Pancreas (tissue), 10 donors: Measurements from ENCODE around the gene TSPO2. TPM values are rescaled to one million over a fixed set of nuclear protein-coding genes. Genes with fewer than 3 reads are reported as not detected.

Experiments
- ATAC-seq, 4 donors: fragments of 200-7000 bp; cut with Tn5 transposase; one replicate each; pipeline versions ENCODE4 v1.8.0 to v1.9.1; 2020; ENCODE audit warnings: mild to moderate bottlenecking in 4 of 4, moderate library complexity in 4 of 4
- DNase-seq, 6 donors: peaks; one replicate each; pipeline ENCODE4 v3.0.0-alpha.2; 2020
- FAIRE-seq: peaks from 2 replicates; lab custom pipeline; 2012; peaks lifted over from hg19 to GRCh38; lab: Jason Lieb, UNC
- H3K27ac ChIP-seq, 4 donors: fragments of 200-600 bp; sonication (generic); 1 replicate in 3 of 4; 2 replicates in 1 of 4; pipeline versions ENCODE4 v1.5.0 to v1.8.0; 2020
- H3K27me3 ChIP-seq, 4 donors: fragments of 200-600 bp; one replicate each; pipeline ENCODE4 v1.8.0; 2021
- H3K36me3 ChIP-seq, 3 donors: fragments of 200-600 bp; sonication (generic) in 1 of 3; one replicate each; pipeline versions ENCODE4 v1.5.0 to v1.8.0; 2020 to 2021
- H3K4me1 ChIP-seq, 3 donors: fragments of 200-600 bp; one replicate each; pipeline ENCODE4 v1.8.0; 2021
- H3K4me3 ChIP-seq, 4 donors: fragments of 200-600 bp; sonication (generic) in 2 of 4; one replicate each; pipeline versions ENCODE4 v1.5.0 to v1.8.0; 2020 to 2021
- H3K9me3 ChIP-seq, 4 donors: fragments of 200-600 bp; one replicate each; pipeline ENCODE4 v1.8.0; 2021
- CTCF ChIP-seq, 4 donors: fragments of 200-600 bp; sonication (generic) in 3 of 4; IDR thresholded peaks; one replicate each; pipeline versions ENCODE4 v1.5.0 to v1.8.0; 2021; ENCODE audit warnings: antibody characterized with exemption in 4 of 4
- WGBS, 2 donors: extraction: QIAGEN DNeasy Blood & Tissue Kit; methylation state at CpG; one replicate each; pipeline ENCODE4 v1.1.7; 2013; 5-methylcytosine and 5-hydroxymethylcytosine counted together
- intact Hi-C, 3 donors: fragments of 100-400 bp; cut with DNase I; formaldehyde crosslinking; loops; one replicate each; pipeline versions ENCODE4 v1.11.1 to v1.14.2; 2022
- polyA plus RNA-seq, 2 donors: library from polyadenylated mRNA; stranded (reverse); fragments of 200-250 nt; gene quantifications; one replicate each; pipeline ENCODE4 v1.2.3, GENCODE V29; 2013
- total RNA-seq, 6 donors: library from RNA; stranded (reverse); fragmentation: NEBNext Ultra II Directional in 4 of 6; extraction: Animal tissue kit (Norgen Biotek cat#: 25700) in 4 of 6; gene quantifications; one replicate each; pipeline versions ENCODE4 v1.2.1 to v1.2.4, GENCODE V29; 2021 to 2023
- donor health status: healthy with polysubstance abuse.
- donor health status: DM: no; HTN: no; CAD: no; lungs with moderate emphysema.
- donor health status: DM: no; HTN: no; CAD: no.
- donor health status: control.
- donor health status: control.
- donor health status: Bipolar disorder and iron deficiency.
- donor health status: DM: yes; HTN: yes; CAD: no.
- donor health status: DM: no; HTN: no; CAD: no.
- donor health status: DM: no; HTN: no; CAD: no.
- donor health status: DM: yes; HTN: yes; CAD: no.

TSPO2 gene
- total and polyA plus RNA-seq, 8 donors, result 0.12 to 0.42 (median 0.28) TPM; not detected in 5

DNA sequence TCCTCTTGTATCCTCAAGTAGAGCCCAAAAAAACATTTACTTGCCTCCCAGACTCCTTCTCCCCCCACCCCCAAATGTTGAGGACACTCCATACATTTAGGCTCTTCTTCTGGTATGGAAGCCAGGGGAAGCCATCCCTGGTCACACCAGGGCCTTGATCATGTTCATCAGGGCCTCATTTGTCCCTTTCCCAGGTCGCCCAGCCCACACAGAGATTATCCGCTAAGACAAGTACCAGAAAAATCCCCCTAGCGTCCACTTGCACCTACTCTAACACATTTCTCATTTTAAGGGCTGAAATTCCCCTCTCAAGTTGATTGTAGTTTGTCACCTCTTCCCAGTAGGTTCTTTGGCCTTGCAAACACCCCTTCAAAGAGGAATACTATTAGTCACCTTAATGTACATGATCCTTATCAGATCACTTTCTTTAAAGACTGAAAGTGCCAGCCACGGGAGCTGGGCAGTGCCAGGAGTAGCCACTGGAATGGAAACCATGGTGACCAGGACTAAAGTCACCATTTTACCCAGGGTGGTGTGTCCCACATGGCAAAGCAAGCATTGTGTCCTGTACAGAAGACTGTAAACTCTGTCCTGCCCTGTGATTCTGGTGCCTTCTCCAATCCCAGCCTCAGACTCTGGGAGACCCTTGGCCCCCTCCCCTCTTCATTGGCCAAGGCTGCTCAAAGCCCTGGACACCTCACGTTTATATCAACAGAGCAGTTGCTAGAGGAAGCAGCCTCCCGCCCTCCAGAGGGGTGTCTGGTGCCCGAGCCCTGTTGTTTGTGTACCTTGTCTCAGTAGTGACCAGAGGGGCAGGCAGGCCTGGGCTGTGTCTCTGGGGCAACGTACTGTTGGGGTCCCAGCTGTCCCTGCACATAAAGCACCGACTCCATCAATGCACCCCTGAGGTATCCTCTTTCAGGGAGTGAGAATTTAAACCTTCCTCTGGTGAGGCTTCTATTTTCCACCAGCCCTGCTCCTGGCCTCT, 5.8 kb downstream of the TSPO2 start:
- Histone ChIP-seq H3K4me3 (no peak overlapping the region), H3K27me3 (no peaks in the 10 kb centered on the region), H3K27ac (peak overlapping the region in 1 of 4 donors; percentile 47), H3K4me1 (peaks cover 20 to 37% (median 34%) of the 10 kb centered on the region in 3 donors), H3K36me3 (no peaks in the 10 kb centered on the region), H3K9me3 (no peaks in the 10 kb centered on the region)
- ATAC-seq (no peak), DNase-seq (no peak), FAIRE-seq (no peak)
- WGBS, 2 donors, result 82 to 87% methylated on average over 9 of the region's 9 CpGs
- intact Hi-C loops, result no loop called here
- no peak for TF ChIP-seq CTCF (IDR thresholded peaks at IDR 0.05)

DNA sequence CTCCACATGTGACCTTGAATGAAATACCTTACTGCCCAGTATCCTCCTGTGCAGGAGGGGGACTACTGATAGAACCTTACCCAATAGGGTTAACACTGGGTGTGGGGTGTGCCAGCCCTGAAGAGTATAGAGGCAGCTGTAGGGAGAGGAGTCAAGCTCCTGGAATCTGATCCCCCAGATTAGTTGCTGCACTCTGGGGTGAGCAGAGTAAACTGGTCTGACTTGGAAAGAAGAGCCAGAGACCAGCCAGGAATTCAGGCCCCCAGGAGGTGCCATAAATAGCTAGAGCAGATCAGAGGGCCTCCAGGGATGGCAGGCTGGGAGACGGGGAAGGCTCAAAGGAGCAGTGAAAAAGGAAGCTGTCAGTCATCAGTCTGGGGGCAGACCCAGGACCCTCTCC, 7.3 kb downstream of the TSPO2 start:
- Histone ChIP-seq H3K4me1 (peaks cover 26 to 50% (median 48%) of the 10 kb centered on the region in 3 donors), H3K27ac (peak overlapping the region in 1 of 4 donors; percentile 17), H3K36me3 (no peaks in the 10 kb centered on the region), H3K4me3 (no peak overlapping the region), H3K9me3 (no peaks in the 10 kb centered on the region), H3K27me3 (no peaks in the 10 kb centered on the region)
- TF ChIP-seq CTCF (IDR thresholded peaks at IDR 0.05), result no peak
- WGBS, 2 donors, result 57 to 92% methylated on average over 1 of the region's 1 CpG
- FAIRE-seq (no peak), ATAC-seq (no peak), DNase-seq (no peak)
- intact Hi-C loops, result no loop called here

DNA sequence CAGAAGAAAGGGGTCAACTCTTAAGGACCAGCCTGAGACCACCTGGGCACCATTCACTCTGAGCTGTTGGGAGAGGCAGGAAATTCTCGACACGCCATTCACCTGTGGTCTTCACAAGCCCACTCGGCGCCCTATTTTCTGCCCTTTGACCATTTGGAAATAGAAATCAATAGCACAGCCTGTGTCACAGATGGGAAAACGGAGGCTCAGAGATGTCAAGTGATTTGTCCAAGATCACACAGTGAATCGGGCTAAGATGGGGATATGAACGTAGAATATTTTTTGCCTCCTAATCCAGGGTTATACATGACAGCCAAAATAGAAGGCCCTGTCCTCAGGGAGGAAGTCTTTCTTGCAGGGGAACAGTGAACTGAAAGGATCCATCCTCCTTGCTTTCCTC, 7.7 kb downstream of the TSPO2 start:
- no peaks in the 10 kb centered on the region for H3K36me3 ChIP-seq
- H3K4me3 ChIP-seq, result no peak overlapping the region
- peak overlapping the region in 1 of 4 donors; percentile 17 for H3K27ac ChIP-seq
- H3K27me3 ChIP-seq, result no peaks in the 10 kb centered on the region
- DNase-seq (no peak), ATAC-seq (no peak), FAIRE-seq (no peak)
- H3K4me1 ChIP-seq, result peaks cover 26 to 52% (median 50%) of the 10 kb centered on the region in 3 donors
- intact Hi-C loops, result no loop called here
- no peaks in the 10 kb centered on the region for H3K9me3 ChIP-seq
- no peak for TF ChIP-seq CTCF (IDR thresholded peaks at IDR 0.05)
- WGBS, 2 donors, result 84 to 86% methylated on average over 7 of the region's 7 CpGs

DNA sequence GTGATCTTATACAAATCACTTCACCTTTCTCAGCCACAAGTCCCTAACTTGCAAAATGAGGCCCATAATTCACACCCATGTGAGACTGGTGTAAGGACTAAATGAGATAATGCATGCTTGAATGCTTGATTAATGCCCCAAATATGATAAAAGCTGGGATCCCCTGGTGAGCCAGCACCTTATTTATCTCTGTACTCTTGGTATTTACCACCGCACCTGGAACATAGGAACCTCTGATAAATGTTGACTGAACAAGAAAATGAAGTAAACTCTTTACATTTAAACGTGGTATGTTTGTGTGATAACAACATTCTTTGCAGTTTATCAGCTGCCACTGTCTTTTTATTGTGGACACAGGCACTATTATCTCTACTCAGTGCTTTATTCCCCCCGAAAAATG, 8.3 kb downstream of the TSPO2 start:
- ATAC-seq (no peak), DNase-seq (no peak), FAIRE-seq (no peak)
- H3K9me3 ChIP-seq, result no peaks in the 10 kb centered on the region
- TF ChIP-seq CTCF (IDR thresholded peaks at IDR 0.05), result no peak
- 15 to 17% methylated on average over 3 of the region's 3 CpGs for WGBS, 2 donors
- no peak overlapping the region for H3K4me3 ChIP-seq
- H3K27me3 ChIP-seq, result no peaks in the 10 kb centered on the region
- H3K27ac ChIP-seq, result no peak overlapping the region
- H3K36me3 ChIP-seq, result no peaks in the 10 kb centered on the region
- intact Hi-C loops, result no loop called here
- H3K4me1 ChIP-seq, result peaks cover 21 to 48% (median 46%) of the 10 kb centered on the region in 3 donors

DNA sequence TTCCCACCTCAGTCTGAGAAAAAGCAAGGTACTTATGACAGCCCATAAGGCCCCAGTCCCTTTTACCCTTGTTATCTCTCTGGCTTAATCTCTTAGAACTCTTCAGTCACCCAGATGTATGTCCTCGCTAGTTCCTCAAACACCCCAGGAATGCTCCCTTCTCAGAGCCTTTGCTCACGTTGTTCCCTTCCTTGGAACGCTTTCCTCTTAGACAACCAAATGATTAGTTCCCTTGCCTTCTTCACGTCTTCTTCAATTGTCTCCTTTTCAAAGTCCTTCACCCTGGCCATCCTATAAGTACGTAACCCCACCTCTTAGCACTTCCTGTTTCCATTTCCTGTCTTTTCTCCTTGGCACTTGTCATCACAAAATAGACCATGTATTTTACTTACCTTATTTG, 9.6 kb downstream of the TSPO2 start:
- no peaks in the 10 kb centered on the region for H3K36me3 ChIP-seq
- no peaks in the 10 kb centered on the region for H3K27me3 ChIP-seq
- FAIRE-seq (no peak), ATAC-seq (no peak), DNase-seq (no peak)
- H3K27ac ChIP-seq, result peak overlapping the region in 2 of 4 donors; percentile 58 to 82
- intact Hi-C loops, result no loop called here
- WGBS, 2 donors, result 81 to 82% methylated on average over 5 of the region's 5 CpGs
- no peak for TF ChIP-seq CTCF (IDR thresholded peaks at IDR 0.05)
- no peaks in the 10 kb centered on the region for H3K9me3 ChIP-seq
- H3K4me1 ChIP-seq, result peaks cover 18 to 41% (median 32%) of the 10 kb centered on the region in 3 donors
- H3K4me3 ChIP-seq, result no peak overlapping the region
